HL-60 (cell line): ENCODE measurements around the gene CHST13.

Source experiments
- DNase-seq, 2 experiments: peaks; one replicate each; pipeline ENCODE4 v3.0.0-alpha.2; 2010 to 2020; ENCODE audit warnings: low read depth in 1 of 2, low spot score in 1 of 2
- H3K27ac ChIP-seq: fragments of 250-450 bp; sonication (Bioruptor Pico); replicated peaks from 2 replicates; pipeline ENCODE4 v1.5.1; 2020; ENCODE audit warnings: mild to moderate bottlenecking, moderate library complexity
- H3K27me3 ChIP-seq: fragments of 250-450 bp; sonication (Bioruptor Pico); 2 replicates; pipeline ENCODE4 v1.5.1; 2021; ENCODE audit warnings: mild to moderate bottlenecking, moderate library complexity; ENCODE audit not compliant: insufficient read depth, poor library complexity, severe bottlenecking
- H3K4me3 ChIP-seq: replicated peaks from 2 replicates; pipeline ENCODE4 v1.5.1; 2011; ENCODE audit warnings: mild to moderate bottlenecking, control low read depth, low read length; ENCODE audit not compliant: insufficient read depth
- GABPA ChIP-seq: IDR thresholded peaks from 2 replicates; pipeline ENCODE4 v1.6.1; 2012; ENCODE audit warnings: low read depth
- POLR2AphosphoS5 ChIP-seq: IDR thresholded peaks from 2 replicates; pipeline ENCODE4 v1.6.1; 2012; ENCODE audit warnings: low read depth
- SPI1 ChIP-seq: IDR thresholded peaks from 2 replicates; pipeline ENCODE4 v1.6.1; 2012; ENCODE audit warnings: low read depth, mild to moderate bottlenecking, borderline replicate concordance
- TF ChIP-seq, protein P1 (sequence below): IDR thresholded peaks from 2 replicates; pipeline ENCODE4 v1.6.1; 2012; ENCODE audit warnings: low read depth; ENCODE audit not compliant: insufficient replicate concordance
- TF ChIP-seq, protein P2 (sequence below): IDR thresholded peaks from one replicate; pipeline ENCODE4 v1.5.1; 2011; ENCODE audit warnings: low read length, control low read depth, inconsistent platforms; ENCODE audit not compliant: insufficient read depth

Gene CHST13

DNA sequence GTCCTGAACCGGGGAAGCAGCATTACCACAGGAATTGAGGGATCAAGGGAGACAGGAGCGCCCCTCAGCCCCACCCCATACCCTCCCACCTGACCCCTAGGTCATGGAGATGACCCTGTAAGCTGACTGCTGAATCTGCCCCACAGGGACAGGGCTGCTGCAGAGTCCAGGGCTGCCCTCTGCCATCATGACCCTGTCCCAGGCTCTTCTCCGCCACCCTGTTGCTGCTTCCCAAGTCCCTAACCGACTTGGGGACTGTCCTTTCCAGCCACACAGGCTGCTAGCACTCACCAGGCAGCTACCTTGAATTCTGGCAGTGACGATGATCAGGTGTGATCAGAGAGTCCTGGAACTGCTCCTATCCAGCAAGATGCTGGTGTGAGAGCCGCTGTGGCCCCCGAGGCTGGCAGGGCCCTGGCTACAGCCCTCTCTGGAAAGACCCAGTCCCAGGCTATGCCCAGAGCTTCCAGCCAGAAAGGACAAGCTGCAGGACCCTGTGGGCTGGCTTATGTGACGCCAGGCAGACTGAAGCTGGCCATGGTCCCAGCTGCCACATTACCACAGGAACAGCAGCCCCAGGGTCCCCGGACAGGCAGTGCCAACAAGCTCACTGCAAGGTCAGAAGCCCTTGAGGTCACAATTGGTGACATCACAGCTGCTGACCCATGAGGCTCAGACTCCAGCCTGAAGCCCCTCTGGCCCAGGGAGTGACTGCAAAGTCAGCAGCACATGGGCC is 34.5 kb downstream of the CHST13 start, which contains the start of gene C3orf22:
TSS of gene C3orf22 (minus strand) at position 597 of the 736 bp plus-strand sequence. CDS start 5,542 bp downstream, outside the sequence.
- H3K4me3 ChIP-seq = no peak within 1 kb of the TSS
- no peak for DNase-seq

DNA sequence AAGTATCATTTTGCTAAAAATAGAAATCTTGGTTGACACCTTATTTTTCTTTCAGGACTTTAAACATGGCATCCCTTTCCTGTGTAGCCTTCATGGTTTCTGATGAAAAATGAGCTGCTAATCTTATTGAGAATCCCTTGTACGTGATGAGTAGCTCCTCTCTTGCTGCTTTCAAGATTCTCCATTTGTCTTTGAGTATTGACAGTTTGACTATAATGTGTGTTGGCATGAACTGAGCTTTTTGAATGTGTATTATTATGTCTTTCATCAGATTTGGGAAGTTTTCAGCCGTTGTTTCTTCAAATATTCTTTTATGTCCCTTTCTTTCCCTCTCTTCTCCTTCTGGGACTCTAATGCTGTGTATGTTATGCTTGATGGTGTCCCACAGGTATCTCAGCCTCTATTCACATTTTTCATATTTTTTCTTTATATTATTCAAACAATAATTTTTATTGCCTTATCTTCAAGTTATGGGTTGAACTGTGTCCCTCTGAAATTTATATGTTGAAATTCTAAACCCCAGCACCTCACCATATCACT is 38.9 kb downstream of the CHST13 start:
- no peaks in the 10 kb centered on the region for H3K27me3 ChIP-seq

More for the DNA sequence above, 34.5 kb downstream of the CHST13 start, which contains the start of gene C3orf22:
- H3K27ac ChIP-seq = no peak within 1 kb of the TSS
- no peaks in the 10 kb centered on the region for H3K27me3 ChIP-seq
- TF ChIP-seq, protein P1, sequence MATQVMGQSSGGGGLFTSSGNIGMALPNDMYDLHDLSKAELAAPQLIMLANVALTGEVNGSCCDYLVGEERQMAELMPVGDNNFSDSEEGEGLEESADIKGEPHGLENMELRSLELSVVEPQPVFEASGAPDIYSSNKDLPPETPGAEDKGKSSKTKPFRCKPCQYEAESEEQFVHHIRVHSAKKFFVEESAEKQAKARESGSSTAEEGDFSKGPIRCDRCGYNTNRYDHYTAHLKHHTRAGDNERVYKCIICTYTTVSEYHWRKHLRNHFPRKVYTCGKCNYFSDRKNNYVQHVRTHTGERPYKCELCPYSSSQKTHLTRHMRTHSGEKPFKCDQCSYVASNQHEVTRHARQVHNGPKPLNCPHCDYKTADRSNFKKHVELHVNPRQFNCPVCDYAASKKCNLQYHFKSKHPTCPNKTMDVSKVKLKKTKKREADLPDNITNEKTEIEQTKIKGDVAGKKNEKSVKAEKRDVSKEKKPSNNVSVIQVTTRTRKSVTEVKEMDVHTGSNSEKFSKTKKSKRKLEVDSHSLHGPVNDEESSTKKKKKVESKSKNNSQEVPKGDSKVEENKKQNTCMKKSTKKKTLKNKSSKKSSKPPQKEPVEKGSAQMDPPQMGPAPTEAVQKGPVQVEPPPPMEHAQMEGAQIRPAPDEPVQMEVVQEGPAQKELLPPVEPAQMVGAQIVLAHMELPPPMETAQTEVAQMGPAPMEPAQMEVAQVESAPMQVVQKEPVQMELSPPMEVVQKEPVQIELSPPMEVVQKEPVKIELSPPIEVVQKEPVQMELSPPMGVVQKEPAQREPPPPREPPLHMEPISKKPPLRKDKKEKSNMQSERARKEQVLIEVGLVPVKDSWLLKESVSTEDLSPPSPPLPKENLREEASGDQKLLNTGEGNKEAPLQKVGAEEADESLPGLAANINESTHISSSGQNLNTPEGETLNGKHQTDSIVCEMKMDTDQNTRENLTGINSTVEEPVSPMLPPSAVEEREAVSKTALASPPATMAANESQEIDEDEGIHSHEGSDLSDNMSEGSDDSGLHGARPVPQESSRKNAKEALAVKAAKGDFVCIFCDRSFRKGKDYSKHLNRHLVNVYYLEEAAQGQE = no peak
- TF ChIP-seq, protein P2, sequence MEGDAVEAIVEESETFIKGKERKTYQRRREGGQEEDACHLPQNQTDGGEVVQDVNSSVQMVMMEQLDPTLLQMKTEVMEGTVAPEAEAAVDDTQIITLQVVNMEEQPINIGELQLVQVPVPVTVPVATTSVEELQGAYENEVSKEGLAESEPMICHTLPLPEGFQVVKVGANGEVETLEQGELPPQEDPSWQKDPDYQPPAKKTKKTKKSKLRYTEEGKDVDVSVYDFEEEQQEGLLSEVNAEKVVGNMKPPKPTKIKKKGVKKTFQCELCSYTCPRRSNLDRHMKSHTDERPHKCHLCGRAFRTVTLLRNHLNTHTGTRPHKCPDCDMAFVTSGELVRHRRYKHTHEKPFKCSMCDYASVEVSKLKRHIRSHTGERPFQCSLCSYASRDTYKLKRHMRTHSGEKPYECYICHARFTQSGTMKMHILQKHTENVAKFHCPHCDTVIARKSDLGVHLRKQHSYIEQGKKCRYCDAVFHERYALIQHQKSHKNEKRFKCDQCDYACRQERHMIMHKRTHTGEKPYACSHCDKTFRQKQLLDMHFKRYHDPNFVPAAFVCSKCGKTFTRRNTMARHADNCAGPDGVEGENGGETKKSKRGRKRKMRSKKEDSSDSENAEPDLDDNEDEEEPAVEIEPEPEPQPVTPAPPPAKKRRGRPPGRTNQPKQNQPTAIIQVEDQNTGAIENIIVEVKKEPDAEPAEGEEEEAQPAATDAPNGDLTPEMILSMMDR = no peak
- no peak for TF ChIP-seq GABPA
- TF ChIP-seq POLR2AphosphoS5 = no peak
- no peak for TF ChIP-seq SPI1

DNA sequence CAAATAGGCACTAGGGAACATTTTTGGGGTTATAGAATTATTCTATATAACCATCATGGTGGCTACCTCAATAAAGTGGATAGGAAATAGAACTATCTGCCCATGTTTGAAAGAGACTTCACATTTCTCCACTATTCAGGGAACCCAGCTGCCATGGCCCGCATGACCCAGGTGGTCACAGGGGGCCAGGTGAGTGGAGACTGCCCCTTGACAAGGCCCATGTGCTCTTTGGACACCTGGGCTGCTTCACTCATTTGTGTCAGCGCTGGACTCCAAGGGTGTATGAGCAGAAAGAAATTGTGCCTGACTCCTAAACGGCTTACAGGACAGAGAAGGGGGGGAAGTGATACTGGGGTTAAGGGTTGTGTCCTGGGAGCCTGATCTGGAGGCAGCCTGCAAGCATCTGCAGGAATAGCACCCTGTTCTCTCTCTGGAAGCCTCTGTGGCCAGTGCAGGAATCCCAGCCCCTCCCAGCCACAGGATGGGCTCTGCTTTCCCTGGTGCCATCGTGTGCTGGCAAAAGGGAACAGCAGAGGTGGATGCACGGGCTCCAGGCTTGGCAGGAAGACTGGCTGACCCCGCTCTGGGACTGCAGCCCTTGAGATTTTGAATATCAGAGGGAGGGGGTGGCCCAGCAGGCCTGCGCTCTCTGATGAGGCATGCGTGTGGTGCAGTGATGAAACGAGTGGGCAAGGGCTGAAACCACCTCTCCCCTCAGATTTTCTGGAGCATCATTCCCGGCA is 43.9 kb downstream of the CHST13 start:
- no peak overlapping the region for H3K4me3 ChIP-seq
- no peak overlapping the region for H3K27ac ChIP-seq
- H3K27me3 ChIP-seq = no peaks in the 10 kb centered on the region
- TF ChIP-seq GABPA (no peak), SPI1 (no peak), POLR2AphosphoS5 (no peak)
- TF ChIP-seq, protein P1 = no peak
- TF ChIP-seq, protein P2 = no peak
- no peak for DNase-seq

More for the DNA sequence above, 38.9 kb downstream of the CHST13 start:
- Histone ChIP-seq H3K27ac (no peak overlapping the region), H3K4me3 (no peak overlapping the region)
- TF ChIP-seq GABPA = no peak
- TF ChIP-seq POLR2AphosphoS5 = no peak
- TF ChIP-seq, protein P1 = no peak
- no peak for TF ChIP-seq SPI1
- TF ChIP-seq, protein P2 = no peak
- no peak for DNase-seq
